ENCODE results near the gene UBASH3A.
"Not testable (repeated sequence)": the region's sequence is repeated elsewhere in the genome, so short reads cannot be mapped to it uniquely, and the experiment has no call there.

The UBASH3A gene

DNA sequence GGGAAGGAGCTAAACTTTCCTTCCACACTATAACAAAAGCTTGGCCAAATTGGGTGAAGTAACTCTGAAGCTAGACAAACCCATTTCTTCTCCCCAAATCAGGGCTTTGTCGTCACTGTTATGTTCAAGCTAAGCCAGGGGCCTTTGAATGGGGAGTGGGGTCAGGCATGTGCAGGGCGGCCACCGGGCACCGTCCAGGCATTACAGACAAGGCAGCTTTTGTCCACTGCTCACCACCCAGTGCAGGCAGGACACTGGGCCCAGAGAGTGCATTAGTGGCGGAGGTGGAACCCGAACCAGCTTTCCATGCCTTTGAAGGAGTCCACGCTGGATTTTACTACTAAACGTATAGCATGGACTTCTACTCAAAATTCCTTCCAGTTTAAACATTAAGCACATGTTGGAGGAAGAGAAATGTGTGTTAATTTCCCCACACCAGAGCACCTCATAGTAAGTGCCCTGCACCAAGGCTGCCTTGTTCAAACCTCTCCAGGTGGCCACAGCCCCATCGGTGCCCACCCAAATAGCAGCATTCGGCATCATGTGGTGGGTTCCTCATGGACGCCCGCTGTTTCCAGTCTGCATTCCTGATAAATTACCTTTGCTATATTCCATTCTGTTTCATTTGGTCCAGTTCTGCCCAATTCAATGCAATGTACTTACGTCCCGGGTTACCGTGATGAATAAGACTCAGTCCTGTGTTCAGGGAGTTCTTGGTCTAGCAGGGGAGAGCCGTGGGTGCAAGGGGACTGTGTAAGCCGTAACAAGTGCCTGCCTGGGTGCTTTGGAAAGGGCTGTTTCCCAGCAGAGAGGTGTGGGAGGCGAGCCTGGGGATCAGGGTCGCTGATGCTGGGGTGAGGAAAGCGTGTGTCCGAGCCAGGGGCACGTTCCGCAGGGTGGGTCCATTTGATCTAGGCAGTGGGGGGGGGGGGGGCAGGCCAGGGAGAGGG, 1.6 kb downstream of the UBASH3A start:
- intact Hi-C loops (cut with DNase I): no loop called here
- DNase-seq: no peak

DNA sequence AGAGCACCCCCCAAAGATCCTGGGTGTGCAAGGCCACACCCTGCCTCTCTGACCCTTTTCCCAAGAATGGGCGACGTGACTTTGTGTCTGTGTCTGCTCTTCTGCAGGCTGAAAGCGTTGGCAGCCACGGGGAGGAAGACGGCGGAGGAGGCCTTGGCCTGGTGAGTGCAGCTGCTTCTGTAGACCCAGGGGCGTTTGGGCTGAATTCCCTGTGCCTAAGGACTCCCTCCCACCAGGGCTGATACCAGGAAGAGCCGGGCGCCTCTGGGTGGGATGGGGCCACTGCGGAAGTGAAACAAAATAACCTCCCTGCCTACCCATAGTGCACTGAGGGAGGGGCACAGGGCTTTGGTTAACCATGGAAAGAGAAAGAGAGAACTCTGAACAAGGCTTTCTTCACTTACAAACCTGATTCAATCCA, 2.5 kb downstream of the UBASH3A start:
- peak in 1 of 10 donors; percentile 72 for DNase-seq
- intact Hi-C loops (cut with DNase I): no loop called here

GRCh38 chr21:42406866-42407265, 3.2 kb downstream of the UBASH3A start:
- no peak for DNase-seq
- intact Hi-C loops (cut with DNase I): no loop called here

DNA sequence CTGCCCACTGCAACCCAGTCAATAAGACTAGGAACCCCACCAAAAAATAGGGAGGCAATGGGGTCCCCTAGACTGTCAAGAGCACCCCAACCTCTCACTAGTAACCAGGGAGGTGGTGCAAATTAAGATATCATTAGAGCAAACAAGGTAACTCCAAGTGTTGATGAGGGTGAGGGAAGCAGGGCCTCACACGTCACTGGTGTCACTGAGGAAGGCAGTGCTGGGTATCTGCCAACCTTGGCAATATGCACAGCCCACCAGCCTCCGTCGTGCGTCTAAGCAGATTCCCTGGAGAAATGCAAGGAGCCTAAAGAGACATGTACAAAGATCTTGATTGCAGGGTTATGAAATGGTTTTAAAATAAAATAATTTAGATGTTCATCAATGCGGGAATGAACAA, 3.8 kb downstream of the UBASH3A start:
- no peak for DNase-seq
- intact Hi-C loops (cut with DNase I): no loop called here

- intact Hi-C loops (cut with DNase I); DNase-seq: not testable (repeated sequence)
Measured at GRCh38 chr21:42408718-42409117, 5.0 kb downstream of the UBASH3A start.

DNA sequence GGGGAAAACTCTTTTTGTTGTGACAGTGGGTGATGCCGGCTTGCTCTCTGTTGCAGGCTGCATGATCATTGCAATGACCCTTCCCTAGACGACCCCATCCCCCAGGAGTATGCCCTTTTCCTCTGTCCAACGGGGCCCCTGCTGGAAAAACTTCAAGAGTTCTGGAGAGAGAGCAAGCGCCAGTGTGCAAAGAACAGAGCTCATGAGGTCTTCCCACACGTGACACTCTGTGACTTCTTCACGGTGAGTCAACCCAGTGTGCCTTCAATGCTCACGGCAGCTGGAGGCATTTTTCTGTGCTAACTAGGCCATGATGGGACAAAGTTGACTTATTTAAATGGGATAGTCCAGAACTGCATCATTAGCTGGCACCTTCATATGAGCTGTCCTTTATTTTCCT, 5.7 kb downstream of the UBASH3A start:
- DNase-seq: no peak
- intact Hi-C loops (cut with DNase I): no loop called here

DNA sequence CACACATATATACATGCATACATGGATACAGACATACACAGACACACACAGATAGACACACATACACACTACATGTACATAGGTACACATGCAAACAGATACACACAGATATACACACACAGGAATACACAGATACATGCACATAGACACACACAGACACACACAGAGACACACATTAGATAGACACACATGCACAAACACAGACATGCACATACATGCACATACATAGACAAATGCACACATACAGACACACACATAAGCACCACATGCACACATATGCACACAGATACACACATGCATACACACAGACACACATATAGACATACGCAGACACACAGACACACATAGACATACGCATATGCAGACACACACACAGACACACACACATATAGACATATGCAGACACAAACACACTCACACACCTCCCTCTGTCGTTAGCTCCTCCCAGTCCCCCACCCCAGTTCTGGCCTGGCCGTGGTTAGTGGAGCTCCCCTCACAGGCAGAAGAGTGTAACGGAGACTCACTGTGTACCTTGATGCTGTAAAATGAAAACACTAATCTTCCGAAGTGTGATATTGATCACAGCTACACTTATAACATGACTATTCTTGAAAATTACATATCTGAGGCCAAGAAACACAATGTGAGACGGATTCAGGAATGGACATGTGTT, 7.6 kb downstream of the UBASH3A start:
- DNase-seq: no peak
- intact Hi-C loops (cut with DNase I): no loop called here

GRCh38 chr21:42411891-42412635, 8.4 kb downstream of the UBASH3A start:
- no peak for DNase-seq
- intact Hi-C loops (cut with DNase I): no loop called here

- intact Hi-C loops (cut with DNase I): no loop called here
- DNase-seq: no peak
Measured at GRCh38 chr21:42412636-42412933, 8.9 kb downstream of the UBASH3A start.

DNA sequence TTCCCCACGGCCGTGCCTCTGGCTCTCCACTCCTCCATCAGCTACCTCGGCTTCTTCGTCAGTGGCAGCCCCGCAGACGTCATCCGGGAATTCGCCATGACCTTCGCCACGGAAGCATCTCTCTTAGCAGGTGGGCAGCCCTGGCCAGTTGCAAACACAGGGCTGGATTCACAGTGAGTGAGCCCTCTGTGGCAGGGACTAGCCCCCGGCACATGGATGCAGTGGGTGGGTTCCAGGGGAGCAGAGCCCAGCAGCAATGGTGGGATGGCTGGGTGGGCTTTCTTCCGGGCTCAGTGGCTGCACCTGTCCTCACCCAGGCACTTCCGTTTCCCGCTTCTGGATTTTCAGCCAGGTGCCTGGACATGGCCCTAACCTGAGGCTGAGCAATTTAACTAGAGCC, 9.4 kb downstream of the UBASH3A start:
- DNase-seq: no peak
- intact Hi-C loops (cut with DNase I): no loop called here

DNA sequence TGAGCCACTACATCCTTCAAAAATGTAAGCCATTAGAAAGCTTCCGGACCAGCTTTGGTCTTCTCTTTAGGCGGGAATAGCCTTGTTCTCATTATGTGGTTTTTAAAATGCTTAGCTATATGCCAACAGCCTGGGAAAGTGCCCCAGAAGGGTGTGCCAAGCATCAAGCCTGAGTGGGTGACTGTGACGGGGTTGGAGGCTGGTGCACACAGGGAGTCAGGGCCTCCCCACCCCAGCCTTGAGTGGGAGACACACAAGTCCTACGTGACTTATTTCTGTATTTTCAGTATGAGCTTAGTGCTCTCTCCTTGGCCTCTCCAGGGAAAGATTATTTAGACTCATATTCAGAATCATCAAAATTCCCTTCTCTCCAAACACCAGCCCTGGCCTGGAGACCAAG, 9.8 kb downstream of the UBASH3A start:
- intact Hi-C loops (cut with DNase I): no loop called here
- DNase-seq: no peak

- intact Hi-C loops (cut with DNase I): no loop called here
- DNase-seq: no peak
Measured at GRCh38 chr21:42414066-42414465, 10.4 kb downstream of the UBASH3A start.

DNA sequence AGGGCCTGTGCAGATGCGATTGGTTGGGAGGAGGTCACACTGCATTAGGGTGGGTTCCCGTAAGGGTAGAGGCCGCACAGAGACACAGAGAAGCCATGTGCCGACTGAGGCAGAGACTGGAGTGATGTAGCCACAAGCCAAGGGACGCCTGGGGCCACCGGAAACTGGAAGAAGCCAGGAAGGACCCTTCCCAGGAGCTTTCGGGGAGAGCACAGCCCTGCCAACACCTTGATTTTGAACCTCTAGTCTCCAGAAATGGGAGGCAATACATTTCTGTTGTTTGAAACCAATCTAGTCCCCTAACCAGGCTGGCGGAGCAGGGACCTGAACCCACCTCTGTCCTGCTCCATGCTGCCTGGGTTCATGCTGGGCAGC, 10.8 kb downstream of the UBASH3A start:
- intact Hi-C loops (cut with DNase I): no loop called here
- no peak for DNase-seq

GRCh38 chr21:42414928-42415769, 11.4 kb downstream of the UBASH3A start:
- intact Hi-C loops (cut with DNase I): no loop called here
- peak in 8 of 10 donors; percentile 24 to 92 (median 46) for DNase-seq

DNA sequence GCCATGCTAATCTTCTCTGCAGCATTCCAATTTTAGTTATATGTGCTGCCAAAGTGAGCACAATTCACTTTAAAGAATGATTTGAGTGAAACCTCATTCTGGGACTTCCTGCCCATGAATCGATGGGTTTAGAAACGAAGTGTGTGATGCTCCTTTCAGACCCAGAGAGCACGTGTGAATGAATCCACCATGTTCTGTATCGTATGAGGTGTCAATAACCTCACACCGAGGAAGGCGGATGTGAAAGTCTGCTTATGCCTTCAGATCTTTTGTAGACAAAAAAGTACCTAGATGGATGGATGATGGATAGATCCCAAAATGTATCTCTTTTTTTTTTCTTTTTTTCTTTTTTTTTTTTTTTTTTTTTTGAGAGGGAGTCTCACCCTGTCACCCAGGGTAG, 13.8 kb downstream of the UBASH3A start:
- DNase-seq: no peak

DNA sequence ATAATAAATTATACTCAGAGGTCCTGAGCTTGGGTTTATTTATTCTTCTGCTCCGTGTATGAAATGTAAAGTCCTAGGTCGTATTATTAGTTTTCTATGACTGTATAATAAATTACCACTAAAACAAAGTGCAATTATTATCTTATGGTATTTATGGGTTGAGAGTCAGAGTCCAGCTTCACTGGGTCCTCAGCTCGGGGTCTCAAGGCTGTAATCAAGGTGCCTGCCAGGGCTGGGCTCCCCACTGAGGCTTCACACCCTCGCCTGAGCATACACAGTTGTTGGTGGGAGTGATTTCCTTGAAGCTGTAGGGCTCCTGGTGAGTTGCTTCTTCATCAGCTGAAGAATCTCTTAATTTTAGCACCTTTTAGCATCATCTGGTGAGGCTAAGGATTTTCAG, 15.2 kb downstream of the UBASH3A start:
- no peak for DNase-seq
- intact Hi-C loops (cut with DNase I): no loop called here

More for the DNA sequence above, 13.8 kb downstream of the UBASH3A start:
- intact Hi-C loops (cut with DNase I): no loop called here

DNA sequence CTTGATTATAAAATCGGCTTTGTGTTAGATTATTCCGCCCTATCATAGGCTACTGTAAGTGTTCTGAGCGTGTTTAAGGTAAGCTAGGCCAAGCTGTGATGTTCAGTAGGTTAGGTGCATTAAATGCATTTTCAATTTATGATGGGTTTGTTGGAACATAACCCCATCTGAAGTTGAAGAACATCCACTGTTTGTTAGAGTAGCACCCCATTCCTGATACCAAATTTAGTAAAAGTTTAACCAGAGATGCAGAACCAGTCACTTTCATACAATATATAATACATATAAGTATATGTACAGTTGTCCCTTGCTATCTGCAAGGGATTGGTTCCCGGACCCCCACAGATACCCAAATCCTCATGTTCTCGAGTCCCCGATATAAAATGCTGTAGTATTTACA, 16.1 kb downstream of the UBASH3A start:
- intact Hi-C loops (cut with DNase I): no loop called here
- no peak for DNase-seq

DNA sequence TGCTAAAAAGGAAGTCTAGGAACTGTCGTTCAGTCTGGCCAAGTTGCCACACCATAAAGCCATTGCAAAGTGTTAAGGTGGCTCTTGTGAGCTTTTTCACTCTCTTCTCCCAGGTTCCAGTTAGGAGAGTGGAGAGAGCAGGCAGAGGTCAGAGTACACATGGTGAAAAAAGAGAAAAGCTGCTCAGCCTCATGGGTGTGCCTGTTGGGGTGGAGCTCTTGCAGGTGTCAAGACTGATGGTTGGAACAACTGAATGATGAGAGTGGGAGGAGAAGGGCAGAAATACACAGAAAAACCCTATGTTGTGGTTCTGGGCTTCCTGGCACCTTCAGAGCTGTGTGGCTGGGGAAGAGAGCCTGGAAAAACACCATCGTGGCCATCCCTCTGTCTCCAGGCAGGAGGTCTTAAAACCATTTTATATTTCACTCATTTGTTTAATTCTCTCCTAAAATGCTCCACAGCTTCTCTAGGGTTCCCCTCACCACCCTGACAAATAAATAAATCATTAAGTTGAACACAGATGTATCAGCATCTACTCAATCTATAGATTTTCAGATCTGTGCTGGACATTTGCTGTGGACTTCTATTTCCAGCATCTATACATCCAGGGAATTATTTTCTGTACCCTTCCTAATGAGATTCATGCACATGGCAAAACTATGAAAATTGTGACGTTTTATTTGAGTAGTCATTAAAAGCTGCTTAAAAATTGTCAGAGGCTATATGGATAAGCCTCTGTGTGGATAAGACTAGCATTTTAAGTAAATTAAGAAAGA, 17.5 kb downstream of the UBASH3A start:
- DNase-seq: no peak
- intact Hi-C loops (cut with DNase I): no loop called here

GRCh38 chr21:42423197-42423675, 19.5 kb downstream of the UBASH3A start:
- intact Hi-C loops (cut with DNase I): no loop called here
- no peak for DNase-seq

DNA sequence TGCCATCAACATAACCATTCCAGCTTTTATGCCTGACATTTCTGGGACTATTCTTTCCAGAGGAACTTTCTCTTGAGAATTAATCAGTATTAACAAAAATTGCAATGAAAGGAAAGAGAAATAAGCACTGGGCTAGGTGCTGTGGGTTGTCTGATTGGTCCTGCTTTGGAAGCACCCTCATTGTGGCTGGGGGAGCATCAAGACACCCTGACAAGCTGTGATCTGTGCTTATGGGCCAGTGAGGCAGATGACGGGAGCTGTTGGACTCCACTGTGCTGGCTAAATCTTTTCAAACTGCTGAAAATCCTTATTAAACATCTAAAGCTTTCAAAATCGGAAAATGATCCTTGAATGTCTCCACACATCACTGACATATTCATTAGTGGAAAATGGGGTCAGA, 20.0 kb downstream of the UBASH3A start:
- intact Hi-C loops (cut with DNase I): no loop called here
- no peak for DNase-seq
